HG03442 (cell line): Measurements from ENCODE around the gene DCDC1.

Source experiments
- ATAC-seq: cut with Tn5 transposase; IDR thresholded peaks from one replicate; pipeline ENCODE4 v1.9.1; 2021; ENCODE audit warnings: mild to moderate bottlenecking, moderate library complexity; ENCODE audit not compliant: unreplicated experiment

DCDC1 gene

DNA sequence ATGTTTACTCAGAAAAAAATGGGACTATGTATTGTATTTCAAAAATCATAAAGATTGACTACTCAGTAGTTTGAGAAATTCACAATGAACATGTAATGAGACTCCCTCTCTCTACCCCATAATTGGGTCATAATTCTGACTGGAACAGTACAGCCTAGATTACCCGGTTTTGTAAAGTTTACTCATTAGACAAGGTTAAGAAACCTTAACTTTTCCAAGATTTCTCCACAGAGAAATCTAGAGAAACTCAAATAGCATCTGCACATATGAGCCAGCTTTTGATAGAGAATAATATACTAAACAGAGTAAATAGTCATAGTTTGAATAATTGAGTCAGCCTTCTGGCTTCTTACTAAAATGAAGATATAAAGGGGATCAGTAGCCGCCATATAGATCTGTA, 452.3 kb downstream of the DCDC1 start:
- no peak for ATAC-seq

DNA sequence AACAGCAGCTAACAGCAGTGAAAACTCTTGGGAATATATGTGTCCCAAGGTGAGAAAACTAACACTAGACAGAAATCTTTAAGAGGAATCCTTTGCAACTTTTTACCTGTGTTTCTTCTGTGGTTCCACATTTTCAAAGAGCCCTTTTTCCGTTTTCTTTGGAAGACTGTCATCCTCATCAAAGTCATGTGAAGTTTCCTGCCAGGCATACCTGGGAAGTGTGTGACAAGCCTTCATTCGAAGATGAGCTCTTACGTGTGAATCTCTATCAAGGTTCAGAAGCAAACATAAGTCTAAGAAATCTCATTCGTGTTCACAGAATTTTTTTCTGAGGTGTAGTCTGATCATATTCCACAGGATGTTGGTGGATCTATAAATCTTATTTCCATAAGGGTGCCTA, 452.8 kb downstream of the DCDC1 start:
- no peak for ATAC-seq

DNA sequence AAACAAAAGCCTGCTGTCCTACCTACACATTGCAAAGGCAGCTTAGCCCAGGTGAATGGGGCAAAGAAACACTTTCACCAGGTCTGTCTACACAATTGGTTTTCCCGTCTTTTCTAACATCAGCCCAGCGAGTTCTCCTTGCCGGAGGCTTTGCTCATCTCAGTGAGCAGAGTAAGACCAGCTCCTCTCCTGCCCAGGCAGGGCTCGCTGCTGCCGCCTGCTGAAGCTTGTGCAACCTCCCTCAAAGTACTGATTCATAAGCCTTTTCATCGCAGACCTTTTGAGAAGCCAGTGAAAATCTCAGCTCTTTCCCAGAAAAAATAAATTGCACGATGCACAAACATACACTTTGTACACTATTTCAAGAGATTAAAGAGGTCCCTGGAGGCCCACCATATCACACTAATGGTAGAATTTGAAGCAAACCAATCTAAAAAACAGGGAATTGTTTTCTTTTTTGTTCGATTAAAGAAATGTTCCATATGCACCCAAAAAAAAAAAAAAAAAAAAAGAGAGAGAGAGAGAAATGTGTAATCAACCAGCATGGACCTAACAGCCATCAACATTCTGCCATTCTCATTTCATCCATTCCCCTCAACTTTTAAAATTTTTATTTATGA, 455.3 kb downstream of the DCDC1 start:
- peak; percentile 61 for ATAC-seq

DNA sequence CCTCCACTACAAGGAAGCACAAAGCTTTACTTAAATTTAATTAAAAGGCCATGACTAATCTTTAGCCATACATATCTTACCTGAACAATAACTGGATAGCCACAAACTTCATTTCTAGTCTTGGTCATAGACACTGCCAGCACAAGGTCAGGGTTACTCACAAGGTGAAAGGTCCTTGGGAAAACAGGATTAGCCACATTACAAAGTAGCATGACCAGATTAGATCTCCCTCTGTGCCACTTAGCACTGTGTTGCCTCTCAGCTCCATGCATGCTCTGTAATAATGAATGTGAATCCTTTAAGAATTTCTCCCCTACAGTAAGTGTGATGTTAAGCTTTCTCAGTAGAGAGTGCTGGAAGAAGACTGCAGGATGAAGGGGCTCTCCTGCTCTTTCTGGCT, 458.3 kb downstream of the DCDC1 start:
- ATAC-seq = no peak

DNA sequence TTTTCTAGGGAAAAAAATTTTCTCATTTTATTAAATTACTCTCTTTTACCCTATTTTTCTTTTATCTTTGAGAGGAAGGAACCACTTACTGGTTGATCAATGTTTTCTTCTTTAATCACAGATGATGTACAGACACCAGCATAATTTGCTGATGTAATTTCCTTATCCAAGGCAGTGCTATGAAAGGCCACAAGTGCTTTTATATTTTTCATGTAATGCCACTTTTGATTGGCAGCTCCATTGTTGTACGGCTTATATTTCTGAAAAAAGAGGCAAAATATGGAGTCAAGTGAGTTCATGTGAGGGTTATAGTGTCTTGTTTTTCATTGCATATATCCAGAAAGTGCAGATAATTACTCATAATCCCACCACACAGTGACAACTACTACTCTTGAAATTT, 460.7 kb downstream of the DCDC1 start:
- no peak for ATAC-seq

DNA sequence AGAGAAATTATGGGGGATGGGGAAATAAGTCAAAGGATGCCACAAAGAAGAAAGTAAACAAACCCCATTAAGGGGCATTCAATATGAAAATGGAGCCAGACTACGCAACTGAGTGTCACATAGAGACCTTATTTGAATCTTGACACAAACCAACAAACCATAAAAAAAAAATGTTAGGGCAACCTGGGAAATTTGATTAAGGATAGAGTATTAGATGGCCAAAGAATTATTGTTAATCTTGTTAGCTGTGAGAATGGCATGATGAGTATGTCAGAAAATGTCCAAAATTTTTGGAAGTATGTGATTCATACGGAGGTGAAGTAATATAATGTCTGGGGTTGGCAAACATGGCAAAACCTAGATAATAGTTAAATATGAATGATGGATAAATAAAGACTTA, 461.3 kb downstream of the DCDC1 start:
- ATAC-seq = no peak

DNA sequence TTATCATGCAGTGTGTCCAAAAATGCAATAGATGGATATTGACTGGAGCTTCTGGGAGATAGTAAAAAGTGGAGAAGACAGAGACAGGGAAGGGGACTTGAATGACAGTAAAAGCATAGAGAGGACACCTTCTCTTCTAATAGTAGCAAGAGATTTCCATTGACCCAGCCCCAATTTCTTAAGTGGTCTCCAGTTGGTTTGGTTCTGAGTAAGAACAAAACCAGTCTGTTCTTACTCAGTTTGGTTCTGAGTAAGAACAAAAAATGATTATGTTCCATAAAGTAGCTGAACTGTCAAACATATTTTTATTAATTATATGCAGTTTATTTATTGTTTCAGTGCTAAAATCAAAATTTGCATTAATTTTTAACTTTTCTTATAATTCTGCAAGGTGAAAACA, 466.6 kb downstream of the DCDC1 start:
- ATAC-seq = no peak

DNA sequence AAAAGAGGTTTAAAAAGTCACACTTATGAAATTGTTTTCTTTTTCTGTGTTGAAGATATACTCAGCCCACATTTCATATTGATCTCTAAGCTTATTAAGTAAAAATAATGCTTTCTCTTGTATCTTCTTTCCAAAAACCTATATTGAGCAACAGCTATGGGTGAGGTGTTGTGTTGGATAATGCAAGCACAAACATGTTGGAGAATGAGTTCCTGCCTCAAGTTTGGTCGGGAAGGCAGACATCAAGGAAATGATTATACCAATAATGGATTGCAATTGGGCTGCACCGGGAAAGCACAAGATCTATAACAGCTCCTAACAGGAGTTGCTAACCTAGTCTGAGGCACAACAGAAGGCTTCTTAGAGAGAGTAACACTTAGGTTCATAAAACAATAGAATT, 474.5 kb downstream of the DCDC1 start:
- no peak for ATAC-seq

DNA sequence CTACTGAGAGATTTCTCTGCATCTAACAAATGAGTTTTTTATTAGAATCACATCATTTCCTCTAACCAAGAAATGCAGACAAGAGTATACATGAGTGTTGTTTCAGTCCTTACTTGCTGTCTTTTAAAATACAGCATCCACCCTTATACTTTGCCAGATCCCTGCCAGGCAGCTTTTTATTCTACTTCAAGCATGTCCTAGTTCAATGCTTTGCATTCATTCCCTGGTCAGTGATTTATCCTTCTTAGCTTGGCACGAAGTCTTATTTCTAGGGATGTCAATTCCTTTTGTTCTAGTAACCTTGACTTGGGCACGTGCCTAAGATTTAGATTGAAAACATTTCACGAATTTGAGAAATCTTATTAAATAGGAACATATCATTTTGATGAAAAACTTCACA, 476.2 kb downstream of the DCDC1 start:
- no peak for ATAC-seq

DNA sequence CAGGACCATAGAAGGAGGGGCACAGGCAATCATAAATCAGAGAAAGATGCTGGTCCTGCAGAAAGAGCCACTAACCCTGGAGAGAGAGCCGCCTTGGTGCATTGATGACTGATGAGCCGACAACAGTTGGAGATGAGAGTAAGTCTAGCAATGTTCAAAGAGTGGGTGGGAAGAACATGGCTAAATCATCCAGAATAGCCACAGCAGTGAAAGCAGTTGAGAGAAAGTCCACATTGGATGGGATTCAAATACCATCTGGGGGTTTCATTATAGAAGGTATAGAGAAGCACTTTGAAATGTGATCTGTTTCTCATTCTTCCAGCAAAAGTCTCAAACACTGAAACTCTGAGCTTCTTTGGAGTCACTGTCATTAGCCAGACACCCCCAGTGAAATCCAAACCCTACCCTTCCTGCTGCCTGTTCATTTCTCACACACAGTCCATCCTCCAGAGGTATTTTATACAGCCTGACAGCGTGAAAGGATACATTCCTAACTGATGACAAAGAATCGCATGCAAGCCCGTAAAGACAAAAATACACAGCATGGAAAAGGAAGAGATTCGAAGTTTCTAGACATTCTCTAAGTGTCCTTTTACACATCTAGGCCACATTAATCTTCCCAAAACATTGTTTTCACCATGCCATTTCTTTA, 480.3 kb downstream of the DCDC1 start:
- no peak for ATAC-seq

DNA sequence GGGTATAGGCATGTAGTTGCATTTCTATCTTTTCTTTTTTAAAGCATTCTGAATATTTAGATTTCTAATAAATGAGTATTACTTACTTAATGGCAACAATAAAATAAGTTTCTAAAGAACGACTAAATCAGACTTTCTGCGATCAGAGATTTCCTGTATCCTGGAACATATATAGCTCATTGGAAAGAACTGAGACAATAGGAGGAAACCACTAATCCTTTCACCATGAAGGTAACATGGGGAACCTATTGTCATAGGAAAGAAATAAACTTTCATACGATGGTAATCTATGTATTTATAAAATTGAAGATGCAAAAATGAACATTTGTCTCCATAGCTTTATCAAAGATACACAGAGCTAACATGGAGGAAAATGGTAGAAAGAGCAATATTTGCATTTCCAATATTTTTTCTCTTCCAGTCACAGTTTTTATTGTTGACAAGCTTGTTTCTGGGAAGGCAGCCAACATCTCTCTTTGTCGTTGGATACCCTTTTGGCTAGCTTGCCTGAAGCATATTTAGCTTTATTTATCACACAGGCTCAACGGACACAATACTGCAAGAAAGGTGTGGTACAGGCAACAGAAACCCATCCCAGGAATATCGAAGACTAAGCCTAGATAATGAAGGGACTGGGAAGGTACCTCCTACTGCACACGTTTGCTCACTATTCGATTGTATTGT, 490.1 kb downstream of the DCDC1 start:
- ATAC-seq = no peak

DNA sequence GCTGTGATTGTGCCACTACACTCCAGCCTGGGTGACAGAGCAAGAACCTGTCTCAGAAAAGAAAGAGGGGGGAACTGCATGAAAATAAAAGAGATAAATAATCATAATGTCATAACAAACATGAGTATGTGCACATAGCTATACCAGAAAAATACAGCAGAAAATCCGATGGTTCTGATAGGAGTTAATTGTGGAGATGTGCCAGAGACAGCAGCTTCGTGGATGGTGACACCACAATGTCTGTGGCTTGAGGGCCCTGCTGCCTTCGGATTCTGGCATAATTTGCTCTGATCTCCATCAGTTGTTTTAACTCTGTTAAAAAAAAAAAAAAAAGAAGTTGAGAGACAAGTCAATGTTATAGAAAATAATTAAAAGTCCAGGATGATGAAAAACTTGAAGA, 491.1 kb downstream of the DCDC1 start:
- no peak for ATAC-seq

DNA sequence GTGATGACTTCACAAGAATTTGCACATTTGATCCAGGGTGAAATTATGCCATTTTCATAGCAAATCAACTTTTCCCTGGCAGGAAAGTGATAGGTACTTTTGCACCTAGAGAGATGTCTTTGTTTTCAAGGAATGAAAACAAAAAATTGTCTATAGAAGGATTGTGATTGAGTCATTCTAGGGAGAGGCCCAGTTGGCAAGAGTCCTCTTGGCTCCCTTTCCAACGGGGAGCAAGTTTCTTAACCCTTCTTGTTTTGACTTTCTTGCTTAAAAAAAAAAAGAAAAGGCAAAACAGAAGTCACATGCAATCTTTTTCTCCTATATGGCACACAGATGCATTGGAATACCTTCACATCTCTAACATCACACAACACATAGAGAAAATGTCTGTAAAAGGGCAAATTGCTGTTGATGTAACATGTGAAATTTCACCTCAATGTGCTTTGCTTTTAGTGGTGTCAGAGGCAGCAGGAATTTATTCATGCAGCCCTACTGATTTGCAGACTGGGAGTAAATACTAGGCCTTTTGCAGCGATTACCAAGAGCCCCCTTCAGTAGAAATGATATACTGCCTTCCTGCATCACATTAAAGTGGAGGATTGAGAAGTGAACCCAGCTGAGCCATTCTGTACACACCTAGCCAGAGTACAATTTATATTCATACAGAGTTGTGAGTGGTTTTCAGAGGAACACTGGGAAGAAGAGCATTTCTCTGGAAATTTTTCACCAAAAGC, 492.7 kb downstream of the DCDC1 start:
- ATAC-seq = no peak

DNA sequence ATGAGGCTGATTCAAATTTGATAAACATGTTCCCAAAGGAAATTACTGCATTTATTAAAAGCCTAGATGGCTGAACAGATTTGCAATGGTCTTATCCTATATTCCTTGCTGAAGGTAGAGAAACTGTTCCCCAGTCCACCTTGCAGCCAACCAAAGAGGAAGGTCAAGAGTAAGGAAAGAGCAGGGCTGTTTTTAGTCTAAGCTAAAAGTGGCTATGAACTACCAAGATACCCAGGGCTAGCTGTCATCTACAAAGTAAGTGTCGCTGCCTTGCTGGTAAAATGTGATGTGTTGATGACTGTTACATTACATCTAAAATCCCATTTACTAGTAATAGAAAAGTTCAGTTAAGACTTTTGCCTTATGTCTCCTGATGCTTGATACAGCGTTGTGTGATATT, 493.3 kb downstream of the DCDC1 start:
- no peak for ATAC-seq

DNA sequence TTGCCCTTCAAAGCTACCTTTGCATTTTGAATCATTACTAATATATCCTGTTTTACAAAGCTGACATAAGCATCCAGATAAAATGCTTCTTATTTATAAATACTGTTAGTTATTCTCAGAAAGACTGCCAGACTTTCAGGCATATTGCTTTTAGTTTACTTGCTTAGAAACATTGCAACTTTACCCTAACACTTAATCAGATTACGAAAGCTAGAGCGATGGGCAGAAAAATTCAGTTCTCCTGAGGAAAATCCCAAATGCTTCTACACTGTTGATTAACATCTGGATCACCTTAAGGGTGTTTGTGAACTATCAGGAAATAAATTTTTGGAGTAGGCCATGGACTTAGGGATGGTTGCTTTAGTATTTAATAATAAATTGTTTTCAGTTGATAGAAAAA, 493.7 kb downstream of the DCDC1 start:
- no peak for ATAC-seq

DNA sequence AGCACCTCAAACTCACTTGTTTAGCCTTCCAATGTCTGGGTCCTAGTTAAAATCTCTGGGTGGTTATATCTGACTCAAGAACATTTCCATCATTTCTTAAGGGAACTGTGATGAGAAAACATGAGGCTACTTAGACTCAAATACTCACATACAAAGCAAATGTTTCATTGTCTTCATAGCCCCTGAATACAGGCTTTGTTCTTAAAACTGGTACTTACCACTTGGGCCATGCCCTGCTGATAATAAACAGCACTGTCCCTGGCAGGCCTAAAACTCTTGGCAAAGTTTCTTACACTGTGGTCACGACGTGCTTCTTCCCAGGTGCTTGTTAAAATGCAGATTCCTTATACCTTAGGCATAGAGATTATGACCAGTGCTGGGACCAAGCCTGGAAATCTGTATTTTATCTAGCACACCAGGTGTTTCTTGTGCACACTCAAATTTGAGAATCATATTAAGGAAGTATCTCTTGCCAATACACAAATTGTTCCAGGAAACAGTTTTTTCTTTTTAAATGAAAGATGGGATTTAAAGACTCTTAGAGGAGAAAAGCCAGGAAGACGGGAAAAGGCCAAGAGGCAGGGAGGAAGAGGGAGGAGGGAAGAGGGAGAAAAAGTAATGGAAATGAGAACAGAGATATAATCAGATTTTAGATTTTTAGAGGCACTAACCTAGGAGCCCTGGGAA, 495.5 kb downstream of the DCDC1 start:
- no peak for ATAC-seq

DNA sequence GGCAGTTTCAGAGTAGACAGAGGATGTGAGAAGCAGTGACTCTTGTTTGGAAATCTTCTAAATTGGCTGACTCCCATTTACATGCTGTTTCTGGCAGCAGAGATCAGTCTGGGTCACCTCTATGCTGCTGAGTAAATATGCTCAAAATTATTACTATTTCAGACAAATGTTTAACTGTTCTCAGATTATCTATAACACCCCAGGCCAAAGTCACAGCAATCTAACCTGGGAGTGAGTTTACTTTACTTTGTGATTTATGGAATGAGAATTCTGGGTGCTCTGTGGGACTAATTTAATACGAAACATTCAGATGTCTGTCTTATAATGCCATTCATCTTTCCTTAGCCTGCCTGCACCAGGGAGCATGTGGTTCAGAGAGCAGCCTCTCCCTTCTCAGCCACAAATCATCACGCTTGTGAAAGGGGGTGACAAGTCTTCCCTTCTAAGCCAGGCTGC, 500.9 kb downstream of the DCDC1 start:
- ATAC-seq = no peak

DNA sequence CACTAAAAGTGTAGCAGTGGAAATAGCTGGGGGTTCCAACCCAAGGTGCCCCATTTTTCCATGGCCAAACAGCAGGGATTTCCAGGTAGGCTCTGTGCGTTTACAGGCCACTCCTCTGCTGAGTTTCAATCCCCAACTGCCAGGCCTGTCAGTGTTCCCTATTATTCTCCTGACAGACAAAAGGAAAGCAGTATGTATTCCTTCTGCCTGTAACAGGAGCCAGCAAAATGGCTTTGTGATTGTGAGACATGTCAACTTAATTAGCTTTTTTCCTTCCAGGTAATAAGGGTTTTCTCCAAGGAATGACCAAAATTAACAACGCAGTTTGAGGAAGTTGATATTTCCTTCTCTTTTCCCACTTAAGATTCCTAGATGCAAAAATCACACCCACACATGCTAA, 506.3 kb downstream of the DCDC1 start:
- ATAC-seq = no peak

DNA sequence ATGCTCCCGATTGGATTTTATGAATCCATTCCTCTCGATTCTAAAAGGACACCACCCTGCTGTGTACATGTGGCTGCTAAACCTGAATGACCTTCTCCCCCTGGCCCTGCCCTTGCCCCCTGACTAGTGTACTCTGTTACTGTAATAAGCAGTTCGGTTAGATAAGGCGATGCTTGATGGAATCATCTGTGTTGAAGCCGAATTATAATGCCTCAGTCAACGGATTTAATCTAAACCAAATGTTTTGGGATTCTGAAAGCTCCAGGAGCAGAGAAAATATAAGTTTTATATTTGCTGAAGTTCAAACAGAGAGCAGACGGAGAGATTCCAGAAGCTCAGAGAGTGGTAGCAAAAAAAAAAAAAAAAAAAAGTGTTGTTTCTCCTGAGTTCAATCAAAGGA, 508.0 kb downstream of the DCDC1 start:
- no peak for ATAC-seq

DNA sequence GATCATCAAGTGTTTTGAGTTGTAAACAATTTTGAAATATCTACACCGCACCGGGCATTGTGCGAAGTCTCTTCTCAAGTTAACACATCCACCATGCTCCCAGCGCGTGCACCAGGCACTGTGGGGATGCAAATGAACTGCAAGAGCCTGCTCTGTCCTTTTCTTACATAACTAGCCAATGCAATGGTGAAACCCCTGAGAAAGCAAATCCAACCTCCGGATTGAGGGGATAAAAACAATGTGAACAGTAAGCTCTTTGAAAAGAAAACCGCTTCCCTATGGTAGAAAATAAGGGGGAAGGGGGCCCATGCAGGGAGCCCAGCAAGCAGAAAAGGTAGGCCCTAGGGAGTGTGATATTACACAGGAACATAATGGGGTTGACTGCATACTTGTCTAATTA, 508.5 kb downstream of the DCDC1 start:
- no peak for ATAC-seq

DNA sequence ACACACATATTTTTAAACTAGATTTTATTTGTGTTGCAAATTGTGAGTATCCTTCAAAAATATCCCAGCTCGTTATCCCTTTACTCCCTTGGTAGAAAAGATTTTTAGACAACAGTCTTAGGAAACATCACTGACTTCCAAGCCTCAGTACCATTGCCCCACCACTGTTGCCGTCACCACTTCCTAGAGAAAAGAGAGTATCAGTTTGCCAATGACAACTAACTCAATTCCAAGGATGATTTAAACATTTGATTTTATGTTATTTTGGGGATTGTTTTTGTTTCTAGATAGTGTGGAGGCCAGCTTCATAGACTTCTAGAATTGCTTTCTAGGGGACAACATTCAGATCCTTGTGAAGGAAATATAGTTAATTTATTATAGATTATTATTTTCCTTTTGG, 509.4 kb downstream of the DCDC1 start:
- ATAC-seq = no peak
